HepG2 (cell line): ENCODE measurements around the gene RAPGEF5.

Experiments used
- MXI1 ChIP-seq: IDR thresholded peaks from 3 replicates; pipeline ENCODE4 v1.6.1; 2012; ENCODE audit warnings: low read depth, low read length, inconsistent platforms, borderline replicate concordance
- ONECUT2 ChIP-seq: sonication (generic); formaldehyde crosslinking; IDR thresholded peaks from 2 replicates; pipeline ENCODE4 v1.4.0; 2020; ENCODE audit warnings: missing genetic modification reagents
- SMARCC2 ChIP-seq: fragments of 450-650 bp; IDR thresholded peaks from 2 replicates; pipeline ENCODE4 v1.6.1; 2017; ENCODE audit warnings: antibody characterized with exemption, mild to moderate bottlenecking
- U2AF1 ChIP-seq: fragments of 200-400 bp; formaldehyde crosslinking; optimal IDR thresholded peaks from 2 replicates; pipeline ENCODE3; 2017; ENCODE audit warnings: mild to moderate bottlenecking, low read depth, low read length
- ZFX ChIP-seq: sonication (generic); formaldehyde crosslinking; IDR thresholded peaks from 2 replicates; pipeline ENCODE4 v1.4.0; 2020; ENCODE audit warnings: mild to moderate bottlenecking, low read depth, missing genetic modification reagents, moderate library complexity
- ZNF235 ChIP-seq: sonication (generic); formaldehyde crosslinking; IDR thresholded peaks from 2 replicates; pipeline ENCODE4 v1.8.1; 2023; ENCODE audit warnings: mild to moderate bottlenecking, missing genetic modification reagents, borderline replicate concordance
- TF ChIP-seq, protein P1 (sequence below): sonication (generic); formaldehyde crosslinking; IDR thresholded peaks from 2 replicates; pipeline ENCODE4 v1.4.0; 2020; ENCODE audit warnings: missing genetic modification reagents

DNA sequence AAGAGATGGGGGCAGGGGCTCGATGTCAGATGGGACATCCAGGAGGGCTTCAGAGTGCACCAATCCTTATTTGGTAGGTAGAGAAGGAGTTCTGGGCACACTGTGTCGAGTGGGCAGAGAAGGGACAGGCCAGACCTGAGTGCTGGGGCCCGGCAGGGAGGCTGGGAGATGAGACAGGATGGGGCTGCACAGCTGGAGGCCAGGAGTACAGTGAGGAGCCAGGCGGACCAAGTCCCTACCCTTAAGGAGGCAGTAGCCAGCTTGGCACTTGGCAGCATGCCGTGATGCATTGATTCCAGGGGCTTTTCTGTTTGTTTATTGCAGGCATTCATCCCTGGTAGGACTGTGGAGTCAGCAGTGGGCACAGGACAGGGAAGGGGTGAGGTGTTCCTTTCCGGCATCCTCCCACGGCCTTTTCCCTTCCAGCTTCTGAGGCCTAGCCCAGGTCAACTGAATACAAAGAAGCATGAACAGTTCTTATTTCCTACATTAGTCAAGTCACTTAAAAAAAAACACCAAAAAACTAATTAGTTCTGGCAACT, 242.4 kb downstream of the RAPGEF5 start:
- TF ChIP-seq SMARCC2 (no peak), U2AF1 (no peak), MXI1 (no peak), ZNF235 (CRISPR knock-in tag) (no peak), ZFX (CRISPR knock-in tag) (no peak), ONECUT2 (CRISPR knock-in tag) (no peak)
- TF ChIP-seq, protein P1, sequence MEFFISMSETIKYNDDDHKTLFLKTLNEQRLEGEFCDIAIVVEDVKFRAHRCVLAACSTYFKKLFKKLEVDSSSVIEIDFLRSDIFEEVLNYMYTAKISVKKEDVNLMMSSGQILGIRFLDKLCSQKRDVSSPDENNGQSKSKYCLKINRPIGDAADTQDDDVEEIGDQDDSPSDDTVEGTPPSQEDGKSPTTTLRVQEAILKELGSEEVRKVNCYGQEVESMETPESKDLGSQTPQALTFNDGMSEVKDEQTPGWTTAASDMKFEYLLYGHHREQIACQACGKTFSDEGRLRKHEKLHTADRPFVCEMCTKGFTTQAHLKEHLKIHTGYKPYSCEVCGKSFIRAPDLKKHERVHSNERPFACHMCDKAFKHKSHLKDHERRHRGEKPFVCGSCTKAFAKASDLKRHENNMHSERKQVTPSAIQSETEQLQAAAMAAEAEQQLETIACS (CRISPR knock-in tag) = no peak
